Dendritic cell treated with granulocyte-macrophage colony-stimulating factor and Interleukin-4, amounts not matched to agents 40 ng/mL and 50 ng/mL, for 4 days (primary cell): ENCODE results near the gene WDFY3.

Experiments used
- H3K27ac Mint-ChIP-seq: one replicate; pipeline ENCODE4 v1.8.0; 2022; ENCODE audit warnings: mild to moderate bottlenecking, mixed read lengths
- H3K27me3 Mint-ChIP-seq: one replicate; pipeline ENCODE4 v1.8.0; 2022; ENCODE audit warnings: mild to moderate bottlenecking, mixed read lengths
- H3K36me3 Mint-ChIP-seq: one replicate; pipeline ENCODE4 v1.8.0; 2022; ENCODE audit warnings: low read depth, mixed read lengths
- H3K4me1 Mint-ChIP-seq: one replicate; pipeline ENCODE4 v1.8.0; 2022; ENCODE audit warnings: low read depth, mixed read lengths
- H3K4me3 Mint-ChIP-seq: one replicate; pipeline ENCODE4 v1.8.0; 2022; ENCODE audit warnings: mild to moderate bottlenecking, moderate library complexity, mixed read lengths
- H3K9me3 Mint-ChIP-seq: one replicate; pipeline ENCODE4 v1.8.0; 2022; ENCODE audit warnings: mixed read lengths
- intact Hi-C: fragments of 100-400 bp; cut with micrococcal nuclease; formaldehyde crosslinking; loops from one replicate; pipeline ENCODE4 v1.15.0; 2022

WDFY3 gene

GRCh38 chr4:84912741-84913140, 53.7 kb downstream of the WDFY3 start:
- intact Hi-C loops: loop anchor here (5.0 kb wide), 1 partner anchor 35 kb away; no protein-coding TSS in a partner anchor
- Mint-ChIP-seq H3K9me3 (peaks cover 9% of the 10 kb centered on the region), H3K36me3 (peaks cover 20% of the 10 kb centered on the region), H3K27me3 (no peaks in the 10 kb centered on the region), H3K4me3 (no peak overlapping the region), H3K27ac (no peak overlapping the region), H3K4me1 (peaks cover 35% of the 10 kb centered on the region)

DNA sequence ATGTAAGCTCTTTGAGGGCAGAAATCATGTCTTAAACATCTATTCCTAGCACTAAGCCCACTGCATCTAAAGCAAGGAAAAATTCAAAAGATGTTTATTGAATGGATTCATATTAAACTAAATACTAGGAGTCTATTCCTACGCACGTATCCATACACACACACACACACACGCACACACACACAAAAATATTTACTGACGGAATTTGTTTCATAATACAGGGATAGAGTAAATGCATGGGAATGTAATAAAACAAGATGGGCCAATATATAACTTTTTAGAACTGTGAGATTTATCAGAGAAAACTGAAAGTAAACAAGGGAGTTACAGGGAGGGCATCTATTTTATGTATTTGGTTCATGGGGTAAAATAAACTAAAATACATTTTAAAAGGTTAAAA, 57.6 kb downstream of the WDFY3 start:
- Mint-ChIP-seq H3K4me3 (no peak overlapping the region), H3K36me3 (peaks cover 33% of the 10 kb centered on the region), H3K4me1 (peaks cover 44% of the 10 kb centered on the region), H3K27ac (no peak overlapping the region), H3K9me3 (peaks cover 9% of the 10 kb centered on the region), H3K27me3 (no peaks in the 10 kb centered on the region)
- intact Hi-C loops: no loop called here

DNA sequence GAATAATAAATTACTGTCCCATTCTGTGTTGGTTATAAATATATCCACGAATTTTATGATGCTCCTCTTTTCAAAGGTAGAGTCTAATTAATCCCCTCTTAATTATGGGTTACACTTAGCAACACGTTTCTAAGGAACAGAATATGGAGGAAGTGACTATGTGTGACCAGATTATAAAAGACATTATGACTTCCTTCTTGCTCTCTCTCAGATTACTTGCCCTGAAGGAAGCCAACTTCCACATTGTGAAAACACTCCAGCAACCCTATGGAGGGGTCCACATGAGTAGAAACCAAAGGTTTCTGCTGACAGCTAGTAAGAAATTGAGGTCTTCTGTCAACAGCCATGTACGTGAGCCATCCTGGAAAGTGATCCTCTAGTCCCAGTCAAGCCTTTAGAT, 59.3 kb downstream of the WDFY3 start:
- Mint-ChIP-seq H3K4me3 (no peak overlapping the region), H3K36me3 (peaks cover 30% of the 10 kb centered on the region), H3K27me3 (no peaks in the 10 kb centered on the region), H3K9me3 (no peaks in the 10 kb centered on the region), H3K4me1 (peaks cover 36% of the 10 kb centered on the region), H3K27ac (peak overlapping the region; percentile 23)
- intact Hi-C loops: no loop called here

- no peaks in the 10 kb centered on the region for H3K27me3 Mint-ChIP-seq
- H3K4me3 Mint-ChIP-seq: no peak overlapping the region
- peaks cover 31% of the 10 kb centered on the region for H3K36me3 Mint-ChIP-seq
- peaks cover 36% of the 10 kb centered on the region for H3K4me1 Mint-ChIP-seq
- peak overlapping the region; percentile 2 for H3K27ac Mint-ChIP-seq
- no peaks in the 10 kb centered on the region for H3K9me3 Mint-ChIP-seq
- intact Hi-C loops: no loop called here
Observed at GRCh38 chr4:84905646-84906045, 60.8 kb downstream of the WDFY3 start.

DNA sequence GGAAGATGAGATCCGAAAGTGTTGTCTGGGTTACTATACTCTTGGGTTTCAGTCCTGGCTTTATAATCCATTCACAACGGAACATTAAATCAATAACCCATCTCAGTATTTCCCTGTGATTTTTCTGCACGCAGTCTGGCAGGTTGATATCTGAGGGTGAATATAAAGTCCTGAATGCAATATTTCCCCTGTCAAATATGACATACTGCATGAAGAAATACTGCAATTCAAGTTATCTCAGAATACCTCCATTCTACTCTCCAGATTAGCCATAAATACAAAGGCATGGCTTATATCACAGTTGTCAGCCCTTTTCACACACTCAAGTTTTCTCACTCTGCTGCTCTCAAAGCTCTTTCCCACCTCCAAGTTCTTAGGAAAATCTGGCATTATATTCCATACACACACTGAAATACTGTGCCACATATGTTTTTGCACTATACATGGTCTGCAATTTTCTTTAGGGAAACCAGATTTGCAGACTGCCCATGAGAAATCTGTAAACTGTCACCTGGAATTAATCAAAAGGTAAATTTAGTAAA, 64.7 kb downstream of the WDFY3 start:
- no peak overlapping the region for H3K27ac Mint-ChIP-seq
- H3K4me1 Mint-ChIP-seq: peaks cover 16% of the 10 kb centered on the region
- H3K36me3 Mint-ChIP-seq: peaks cover 45% of the 10 kb centered on the region
- intact Hi-C loops: no loop called here
- no peaks in the 10 kb centered on the region for H3K27me3 Mint-ChIP-seq
- H3K9me3 Mint-ChIP-seq: no peaks in the 10 kb centered on the region
- H3K4me3 Mint-ChIP-seq: no peak overlapping the region

- Mint-ChIP-seq H3K4me1 (peaks cover 16% of the 10 kb centered on the region), H3K27ac (no peak overlapping the region), H3K9me3 (no peaks in the 10 kb centered on the region), H3K36me3 (peaks cover 45% of the 10 kb centered on the region), H3K4me3 (no peak overlapping the region), H3K27me3 (no peaks in the 10 kb centered on the region)
- intact Hi-C loops: no loop called here
Observed at GRCh38 chr4:84901173-84901572, 65.3 kb downstream of the WDFY3 start.

DNA sequence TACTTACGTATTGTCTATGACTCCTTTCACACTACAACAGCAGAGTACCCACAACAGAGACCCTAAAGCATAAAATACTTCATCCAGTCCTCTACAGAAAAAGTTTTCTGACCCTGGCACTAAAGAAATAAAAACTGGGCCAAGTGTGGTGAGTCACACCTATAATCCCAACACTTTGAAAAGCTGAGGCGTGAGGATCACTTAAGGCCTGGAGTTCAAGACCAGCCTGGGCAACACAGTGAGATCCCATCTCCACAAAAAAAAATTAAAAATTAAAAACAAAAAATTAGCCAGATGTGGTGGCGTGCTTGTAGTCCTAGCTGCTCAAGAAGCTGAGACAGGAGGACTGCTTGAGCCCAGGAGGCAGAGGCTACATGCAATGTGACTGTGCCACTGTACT, 66.9 kb downstream of the WDFY3 start:
- H3K27ac Mint-ChIP-seq: no peak overlapping the region
- H3K36me3 Mint-ChIP-seq: peaks cover 47% of the 10 kb centered on the region
- intact Hi-C loops: no loop called here
- H3K4me3 Mint-ChIP-seq: no peak overlapping the region
- H3K9me3 Mint-ChIP-seq: no peaks in the 10 kb centered on the region
- H3K4me1 Mint-ChIP-seq: peaks cover 11% of the 10 kb centered on the region
- no peaks in the 10 kb centered on the region for H3K27me3 Mint-ChIP-seq

DNA sequence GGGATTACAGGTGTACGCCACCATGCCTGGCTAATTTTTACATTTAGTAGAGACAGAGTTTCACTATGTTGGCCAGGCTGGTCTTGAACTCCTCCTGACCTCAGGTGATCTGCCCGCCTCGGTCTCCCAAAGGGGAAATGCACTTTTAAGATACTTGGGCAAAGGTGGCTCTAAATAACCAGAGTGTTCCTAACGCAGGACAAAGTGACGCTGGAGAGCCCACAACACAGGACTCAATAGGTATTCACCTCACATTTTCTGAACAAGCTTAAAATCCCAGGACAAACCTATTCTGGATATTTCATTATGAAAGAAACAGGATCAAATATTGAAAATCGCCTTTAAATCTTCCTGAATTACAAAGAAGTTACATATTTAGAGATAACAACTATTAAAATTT, 69.0 kb downstream of the WDFY3 start:
- no peak overlapping the region for H3K27ac Mint-ChIP-seq
- no peaks in the 10 kb centered on the region for H3K27me3 Mint-ChIP-seq
- H3K36me3 Mint-ChIP-seq: peaks cover 44% of the 10 kb centered on the region
- H3K9me3 Mint-ChIP-seq: no peaks in the 10 kb centered on the region
- no peak overlapping the region for H3K4me3 Mint-ChIP-seq
- intact Hi-C loops: no loop called here
- H3K4me1 Mint-ChIP-seq: peaks cover 5% of the 10 kb centered on the region

- Mint-ChIP-seq H3K27ac (peak overlapping the region; percentile 7), H3K4me3 (no peak overlapping the region), H3K27me3 (no peaks in the 10 kb centered on the region), H3K4me1 (peaks cover 5% of the 10 kb centered on the region), H3K9me3 (no peaks in the 10 kb centered on the region), H3K36me3 (peaks cover 34% of the 10 kb centered on the region)
- intact Hi-C loops: no loop called here
Observed at GRCh38 chr4:84895283-84895682, 71.2 kb downstream of the WDFY3 start.

- Mint-ChIP-seq H3K9me3 (no peaks in the 10 kb centered on the region), H3K36me3 (peaks cover 34% of the 10 kb centered on the region), H3K27ac (no peak overlapping the region), H3K4me1 (peaks cover 5% of the 10 kb centered on the region), H3K4me3 (no peak overlapping the region), H3K27me3 (no peaks in the 10 kb centered on the region)
- intact Hi-C loops: no loop called here
Observed at GRCh38 chr4:84894621-84895020, 71.9 kb downstream of the WDFY3 start.

DNA sequence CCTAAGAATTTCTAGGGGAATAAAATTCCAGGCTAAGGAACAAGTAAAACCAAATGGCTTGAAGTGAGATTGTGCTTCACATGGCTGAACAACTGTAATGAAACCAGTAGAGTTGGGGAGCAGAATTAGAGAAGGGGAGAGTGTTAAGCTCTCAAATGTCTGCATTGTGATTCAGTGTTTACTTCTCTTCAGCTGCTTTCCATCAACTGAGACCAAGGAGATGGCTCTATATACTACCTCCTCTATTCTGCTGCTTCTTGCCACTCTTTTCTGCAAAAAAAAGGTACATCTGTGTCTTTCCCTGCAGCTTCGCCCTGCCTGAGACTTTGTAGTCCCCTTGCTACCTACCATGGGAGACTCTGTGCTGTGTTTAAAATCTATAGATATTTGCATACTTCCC, 73.5 kb downstream of the WDFY3 start:
- Mint-ChIP-seq H3K4me1 (peaks cover 5% of the 10 kb centered on the region), H3K36me3 (peaks cover 34% of the 10 kb centered on the region), H3K27ac (peak overlapping the region; percentile 21), H3K9me3 (no peaks in the 10 kb centered on the region), H3K4me3 (no peak overlapping the region), H3K27me3 (no peaks in the 10 kb centered on the region)
- intact Hi-C loops: no loop called here

DNA sequence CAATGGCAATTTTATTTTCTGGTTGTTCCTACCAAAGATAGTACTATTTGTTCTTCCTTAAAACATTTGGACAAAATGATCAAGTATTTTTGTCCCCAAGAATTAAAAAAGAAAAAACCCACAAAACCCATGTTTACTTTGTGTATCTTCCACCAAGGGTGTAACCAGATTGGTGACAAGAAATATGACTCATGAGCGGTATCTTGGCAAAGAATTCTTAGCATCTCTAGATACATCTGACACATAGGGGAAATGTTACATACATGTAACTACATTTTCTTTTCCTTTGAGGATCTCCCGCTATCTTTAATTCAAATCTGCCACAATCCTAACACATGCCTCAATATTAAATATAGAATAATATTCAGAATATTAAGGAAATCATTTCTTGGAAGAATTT, 78.7 kb downstream of the WDFY3 start:
- intact Hi-C loops: no loop called here
- Mint-ChIP-seq H3K36me3 (peaks cover 15% of the 10 kb centered on the region), H3K4me3 (no peak overlapping the region), H3K4me1 (no peaks in the 10 kb centered on the region), H3K27me3 (no peaks in the 10 kb centered on the region), H3K9me3 (no peaks in the 10 kb centered on the region), H3K27ac (no peak overlapping the region)

GRCh38 chr4:84879651-84880200, 86.8 kb downstream of the WDFY3 start:
- H3K4me1 Mint-ChIP-seq: peaks cover 23% of the 10 kb centered on the region
- H3K27ac Mint-ChIP-seq: peak overlapping the region; percentile 76
- H3K27me3 Mint-ChIP-seq: no peaks in the 10 kb centered on the region
- H3K36me3 Mint-ChIP-seq: peaks cover 42% of the 10 kb centered on the region
- no peaks in the 10 kb centered on the region for H3K9me3 Mint-ChIP-seq
- H3K4me3 Mint-ChIP-seq: no peak overlapping the region
- intact Hi-C loops: no loop called here

- intact Hi-C loops: no loop called here
- peaks cover 52% of the 10 kb centered on the region for H3K36me3 Mint-ChIP-seq
- no peak overlapping the region for H3K4me3 Mint-ChIP-seq
- peaks cover 23% of the 10 kb centered on the region for H3K4me1 Mint-ChIP-seq
- H3K9me3 Mint-ChIP-seq: no peaks in the 10 kb centered on the region
- no peaks in the 10 kb centered on the region for H3K27me3 Mint-ChIP-seq
- H3K27ac Mint-ChIP-seq: peak overlapping the region; percentile 76
Observed at GRCh38 chr4:84878546-84878945, 87.9 kb downstream of the WDFY3 start.

GRCh38 chr4:84878090-84878489, 88.4 kb downstream of the WDFY3 start:
- peaks cover 56% of the 10 kb centered on the region for H3K36me3 Mint-ChIP-seq
- intact Hi-C loops: no loop called here
- no peaks in the 10 kb centered on the region for H3K27me3 Mint-ChIP-seq
- H3K9me3 Mint-ChIP-seq: no peaks in the 10 kb centered on the region
- peak overlapping the region; percentile 72 for H3K27ac Mint-ChIP-seq
- no peak overlapping the region for H3K4me3 Mint-ChIP-seq
- H3K4me1 Mint-ChIP-seq: peaks cover 23% of the 10 kb centered on the region
